Suprapubic skin (tissue), 4 donors: ENCODE measurements around the gene SHQ1.

Source experiments
- EP300 ChIP-seq: sonication (generic); formaldehyde crosslinking; IDR thresholded peaks from one replicate; pipeline ENCODE4 v1.6.1; 2017; ENCODE audit warnings: antibody characterized with exemption
- POLR2A ChIP-seq, 2 donors: fragments of 450-650 bp; IDR thresholded peaks; one replicate each; pipeline ENCODE4 v1.6.1; 2017; ENCODE audit warnings: antibody characterized with exemption in 2 of 2, mild to moderate bottlenecking in 2 of 2, moderate library complexity in 2 of 2
- POLR2AphosphoS5 ChIP-seq, 3 donors: sonication (generic); formaldehyde crosslinking; IDR thresholded peaks; one replicate each; pipeline ENCODE4 v1.6.1; 2017; ENCODE audit warnings: antibody characterized with exemption in 3 of 3
- TF ChIP-seq, protein P1 (sequence below), 2 donors: fragments of 200-600 bp in 1 of 2; fragments of 450-650 bp in 1 of 2; sonication (generic) in 1 of 2; IDR thresholded peaks; one replicate each; pipeline ENCODE4 v1.5.1; 2016 to 2019; ENCODE audit warnings: antibody characterized with exemption in 2 of 2, mild to moderate bottlenecking in 1 of 2, moderate library complexity in 1 of 2

DNA sequence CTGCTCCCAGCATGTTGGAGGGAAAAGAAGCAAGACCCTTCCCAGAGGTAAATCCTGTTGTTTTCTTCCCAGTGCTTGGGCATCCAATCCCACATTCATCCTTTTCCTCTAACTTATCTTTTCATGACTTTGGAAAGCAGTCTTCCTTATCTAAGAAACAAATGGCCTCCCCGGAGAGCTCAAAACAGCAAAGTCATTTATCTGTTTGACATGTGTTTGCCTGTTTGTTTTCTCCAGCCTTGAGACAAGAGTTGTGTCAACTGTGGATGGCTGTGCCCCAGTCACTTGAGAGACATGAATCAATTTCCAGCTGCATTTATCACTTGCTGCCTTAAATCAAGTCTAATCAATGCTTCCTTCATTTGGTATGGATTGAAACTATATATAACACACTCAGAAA, 103.9 kb downstream of the SHQ1 start:
- TF ChIP-seq EP300, result no peak
- TF ChIP-seq, protein P1, sequence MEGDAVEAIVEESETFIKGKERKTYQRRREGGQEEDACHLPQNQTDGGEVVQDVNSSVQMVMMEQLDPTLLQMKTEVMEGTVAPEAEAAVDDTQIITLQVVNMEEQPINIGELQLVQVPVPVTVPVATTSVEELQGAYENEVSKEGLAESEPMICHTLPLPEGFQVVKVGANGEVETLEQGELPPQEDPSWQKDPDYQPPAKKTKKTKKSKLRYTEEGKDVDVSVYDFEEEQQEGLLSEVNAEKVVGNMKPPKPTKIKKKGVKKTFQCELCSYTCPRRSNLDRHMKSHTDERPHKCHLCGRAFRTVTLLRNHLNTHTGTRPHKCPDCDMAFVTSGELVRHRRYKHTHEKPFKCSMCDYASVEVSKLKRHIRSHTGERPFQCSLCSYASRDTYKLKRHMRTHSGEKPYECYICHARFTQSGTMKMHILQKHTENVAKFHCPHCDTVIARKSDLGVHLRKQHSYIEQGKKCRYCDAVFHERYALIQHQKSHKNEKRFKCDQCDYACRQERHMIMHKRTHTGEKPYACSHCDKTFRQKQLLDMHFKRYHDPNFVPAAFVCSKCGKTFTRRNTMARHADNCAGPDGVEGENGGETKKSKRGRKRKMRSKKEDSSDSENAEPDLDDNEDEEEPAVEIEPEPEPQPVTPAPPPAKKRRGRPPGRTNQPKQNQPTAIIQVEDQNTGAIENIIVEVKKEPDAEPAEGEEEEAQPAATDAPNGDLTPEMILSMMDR (IDR thresholded peaks at IDR 0.05), result no peak
- no peak for TF ChIP-seq POLR2AphosphoS5 (IDR thresholded peaks at IDR 0.05)
- no peak for TF ChIP-seq POLR2A (IDR thresholded peaks at IDR 0.05)
